ENCODE measurements around the gene KDM6B.
"Not testable (repeated sequence)": the region's sequence is repeated elsewhere in the genome, so short reads cannot be mapped to it uniquely, and the experiment has no call there.

The KDM6B gene

DNA sequence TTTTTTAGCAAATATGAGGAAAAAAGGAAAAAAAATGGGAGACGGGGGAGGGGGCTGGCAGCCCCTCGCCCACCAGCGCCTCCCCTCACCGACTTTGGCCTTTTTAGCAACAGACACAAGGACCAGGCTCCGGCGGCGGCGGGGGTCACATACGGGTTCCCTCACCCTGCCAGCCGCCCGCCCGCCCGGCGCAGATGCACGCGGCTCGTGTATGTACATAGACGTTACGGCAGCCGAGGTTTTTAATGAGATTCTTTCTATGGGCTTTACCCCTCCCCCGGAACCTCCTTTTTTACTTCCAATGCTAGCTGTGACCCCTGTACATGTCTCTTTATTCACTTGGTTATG is 19.6 kb downstream of the KDM6B start:
- DNase-seq, result no peak

DNA sequence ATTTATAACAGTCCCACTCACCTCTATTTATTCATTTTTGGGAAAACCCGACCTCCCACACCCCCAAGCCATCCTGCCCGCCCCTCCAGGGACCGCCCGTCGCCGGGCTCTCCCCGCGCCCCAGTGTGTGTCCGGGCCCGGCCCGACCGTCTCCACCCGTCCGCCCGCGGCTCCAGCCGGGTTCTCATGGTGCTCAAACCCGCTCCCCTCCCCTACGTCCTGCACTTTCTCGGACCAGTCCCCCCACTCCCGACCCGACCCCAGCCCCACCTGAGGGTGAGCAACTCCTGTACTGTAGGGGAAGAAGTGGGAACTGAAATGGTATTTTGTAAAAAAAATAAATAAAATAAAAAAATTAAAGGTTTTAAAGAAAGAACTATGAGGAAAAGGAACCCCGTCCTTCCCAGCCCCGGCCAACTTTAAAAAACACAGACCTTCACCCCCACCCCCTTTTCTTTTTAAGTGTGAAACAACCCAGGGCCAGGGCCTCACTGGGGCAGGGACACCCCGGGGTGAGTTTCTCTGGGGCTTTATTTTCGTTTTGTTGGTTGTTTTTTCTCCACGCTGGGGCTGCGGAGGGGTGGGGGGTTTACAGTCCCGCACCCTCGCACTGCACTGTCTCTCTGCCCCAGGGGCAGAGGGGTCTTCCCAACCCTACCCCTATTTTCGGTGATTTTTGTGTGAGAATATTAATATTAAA is 20.2 kb downstream of the KDM6B start:
- no peak for DNase-seq

DNA sequence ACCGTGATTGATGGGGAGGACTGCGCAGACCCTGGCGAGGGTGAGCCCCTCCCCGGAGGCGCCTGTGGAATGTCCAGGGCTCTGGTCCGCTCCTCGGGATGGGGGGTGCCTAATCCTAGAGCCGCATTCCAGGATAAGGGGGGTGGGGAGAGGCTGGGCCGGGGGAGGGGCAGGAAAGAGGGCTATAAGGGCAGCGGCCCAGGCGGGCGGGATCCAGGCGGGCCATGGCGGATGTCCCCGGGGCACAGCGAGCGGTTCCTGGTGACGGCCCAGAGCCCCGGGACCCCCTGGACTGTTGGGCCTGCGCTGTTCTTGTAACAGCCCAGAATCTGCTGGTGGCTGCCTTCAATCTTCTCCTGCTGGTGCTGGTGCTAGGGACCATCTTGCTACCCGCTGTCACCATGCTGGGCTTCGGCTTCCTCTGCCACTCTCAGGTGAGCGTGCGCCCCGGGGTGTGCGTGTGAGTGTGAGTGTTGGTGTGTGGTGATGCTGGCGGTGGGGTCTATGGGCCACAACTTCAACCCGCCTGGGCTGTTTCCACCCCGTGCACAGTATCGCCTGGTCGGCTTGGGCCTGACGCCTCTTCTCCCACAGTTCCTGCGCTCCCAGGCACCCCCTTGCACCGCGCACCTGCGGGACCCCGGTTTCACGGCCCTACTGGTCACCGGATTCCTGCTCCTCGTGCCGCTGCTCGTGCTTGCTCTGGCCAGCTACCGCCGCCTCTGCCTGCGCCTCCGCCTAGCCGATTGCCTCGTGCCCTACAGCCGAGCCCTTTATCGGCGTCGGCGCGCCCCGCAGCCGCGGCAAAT is 21.0 kb downstream of the KDM6B start, which contains the start of gene TMEM88:
Gene TMEM88, plus strand, starts transcription at position 216 of the 809 bp plus-strand sequence. Its CDS starts 9 bp downstream, at position 225.
- no peak for DNase-seq

DNA sequence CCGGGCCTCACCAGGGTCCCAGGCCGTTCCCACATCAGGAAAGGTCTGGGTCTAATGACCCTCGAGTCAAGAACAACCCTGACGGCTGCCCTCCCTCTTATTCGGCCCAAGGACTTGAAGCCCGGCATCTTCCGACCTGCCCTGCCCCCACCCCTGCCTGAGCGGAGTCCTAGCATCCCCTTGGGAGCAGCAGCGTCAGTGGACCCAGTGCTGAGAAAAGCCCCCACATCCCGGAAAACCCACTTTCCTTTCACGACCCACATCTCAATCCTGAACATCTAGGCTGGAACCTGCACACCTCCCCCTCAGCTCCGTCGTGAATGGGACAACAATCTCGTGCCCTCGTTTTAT is 21.6 kb downstream of the KDM6B start:
- no peak for DNase-seq

DNA sequence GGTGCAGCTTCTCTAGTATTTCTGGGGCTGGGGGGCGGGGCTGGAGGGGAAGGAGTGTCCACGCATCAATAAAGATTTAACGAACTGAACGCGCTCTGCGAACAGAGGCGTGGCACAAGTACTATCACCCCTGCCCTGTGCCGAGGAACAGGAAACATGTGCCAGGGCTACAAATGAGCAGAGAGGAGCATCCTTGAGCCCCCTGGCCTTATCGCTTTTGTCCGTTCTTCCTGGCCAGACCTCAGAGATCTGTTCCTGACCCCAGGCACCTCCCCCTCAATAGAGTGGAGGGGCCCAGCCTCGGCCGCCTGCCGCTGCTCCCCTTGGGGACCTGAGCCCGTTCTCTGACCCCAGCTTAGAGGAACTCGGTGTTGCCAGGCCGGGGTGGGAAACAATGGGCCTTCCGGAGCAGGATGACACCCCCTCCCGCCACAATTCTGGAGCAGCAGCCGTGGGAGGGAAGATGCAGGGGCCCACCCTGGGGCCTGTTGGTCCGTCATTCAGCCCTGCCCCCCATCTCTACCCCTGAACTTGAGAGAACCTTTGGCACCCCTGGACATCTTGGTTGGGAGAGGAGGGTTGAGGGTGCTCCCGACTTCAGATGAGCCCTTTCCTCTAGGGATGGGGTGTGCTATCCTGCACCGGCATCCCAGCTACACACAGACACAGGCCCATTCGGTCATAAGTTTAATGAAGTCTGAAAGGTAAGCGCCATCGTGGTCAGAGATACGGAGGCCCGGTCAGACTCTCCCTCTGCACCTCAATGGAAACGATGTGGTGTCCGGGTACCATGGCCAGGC is 22.2 kb downstream of the KDM6B start:
- no peak for DNase-seq

DNA sequence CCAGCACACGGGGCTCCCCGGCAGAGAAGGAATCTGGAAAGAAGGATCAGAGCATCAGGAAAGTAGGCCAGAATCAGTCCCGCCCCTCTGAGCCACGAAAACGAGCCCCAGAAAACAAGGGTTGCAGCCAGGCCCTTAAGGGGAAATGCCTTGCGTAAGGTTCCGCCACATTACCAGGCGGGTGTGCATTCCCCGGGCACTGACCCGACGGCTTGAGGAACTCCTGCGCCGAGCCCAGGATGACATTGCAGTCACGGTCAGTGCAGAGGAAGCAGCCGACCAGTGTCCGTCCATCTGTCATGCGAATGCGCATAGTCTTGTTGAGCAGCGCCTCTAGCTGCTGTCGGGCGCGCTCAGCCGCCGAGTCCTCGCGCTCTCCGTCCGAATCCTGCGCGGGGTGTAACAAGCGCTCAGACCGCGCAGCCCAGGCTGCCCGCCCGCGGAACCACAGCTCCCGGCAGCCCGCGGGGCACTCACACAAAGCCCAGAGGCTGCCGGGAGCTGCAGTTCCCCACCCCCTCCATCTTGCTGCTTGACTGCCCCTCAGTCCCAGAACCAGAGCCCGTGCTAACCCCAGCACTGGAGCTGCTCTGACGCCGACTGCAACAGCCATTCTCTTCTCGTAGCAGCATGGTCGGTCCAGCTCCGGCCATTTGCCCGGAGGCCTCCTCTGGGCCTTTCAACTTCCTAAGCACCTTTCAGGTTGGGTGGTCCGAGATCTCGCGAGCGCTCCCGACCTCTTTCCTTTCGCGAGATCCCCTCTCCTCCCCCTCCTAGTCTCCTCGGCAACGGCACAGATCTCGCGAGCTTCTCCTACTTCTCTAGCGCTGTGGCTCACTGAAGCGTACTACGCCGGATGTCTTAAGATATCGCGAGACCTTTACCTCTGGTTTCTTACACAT is 23.0 kb downstream of the KDM6B start, which contains the start of gene NAA38:
Gene NAA38, minus strand, starts transcription at position 749 of the 902 bp plus-strand sequence. Its CDS starts 96 bp downstream, at position 653.
- DNase-seq, result peak; percentile 99

DNA sequence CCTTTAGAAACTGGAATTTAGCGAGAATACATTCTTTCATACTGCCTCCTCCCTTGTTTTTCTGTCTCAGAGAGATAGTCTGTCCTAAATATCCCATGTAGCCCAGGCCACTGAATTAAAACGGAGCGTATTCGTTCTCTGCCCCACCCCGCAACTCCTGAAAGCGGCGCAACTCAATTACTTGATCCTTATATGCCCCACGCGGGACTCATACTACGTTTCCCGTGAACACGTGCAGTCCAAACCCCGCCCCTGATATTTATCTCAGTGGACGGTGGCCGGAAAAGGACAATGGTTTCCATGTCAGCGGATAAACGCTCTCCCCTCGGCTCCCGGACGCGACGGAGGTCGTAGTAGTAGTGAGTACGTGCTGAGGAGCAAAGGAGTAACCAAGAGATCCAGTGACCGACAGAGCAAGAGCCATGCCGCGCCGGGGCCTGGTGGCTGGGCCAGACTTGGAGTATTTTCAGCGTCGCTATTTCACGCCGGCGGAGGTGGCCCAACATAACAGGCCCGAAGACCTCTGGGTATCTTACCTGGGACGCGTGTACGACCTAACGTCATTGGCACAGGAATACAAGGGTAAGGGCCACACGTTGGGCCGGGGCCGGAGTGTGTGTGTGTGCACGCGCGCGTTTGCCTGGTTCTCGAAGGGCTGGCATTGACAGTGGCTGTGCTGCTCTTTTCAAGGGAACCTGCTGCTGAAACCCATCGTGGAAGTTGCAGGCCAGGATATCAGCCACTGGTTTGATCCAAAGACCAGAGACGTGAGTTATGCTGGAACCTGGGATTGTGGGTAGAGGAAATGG is 23.9 kb downstream of the KDM6B start, which contains the start of gene CYB5D1:
Gene CYB5D1, plus strand, starts transcription at position 291 of the 809 bp plus-strand sequence. Its CDS starts 132 bp downstream, at position 423.
- peak; percentile 88 for DNase-seq

DNA sequence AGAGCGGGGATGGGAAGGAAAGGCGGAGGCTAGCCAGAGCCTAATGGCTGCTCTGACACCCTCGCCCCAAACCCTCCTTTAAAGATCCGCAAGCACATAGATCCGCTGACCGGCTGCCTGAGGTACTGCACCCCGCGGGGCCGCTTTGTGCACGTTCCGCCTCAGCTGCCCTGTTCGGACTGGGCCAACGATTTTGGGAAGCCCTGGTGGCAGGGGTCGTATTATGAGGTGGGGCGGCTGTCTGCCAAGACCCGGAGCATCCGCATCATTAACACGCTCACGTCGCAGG is 24.4 kb downstream of the KDM6B start:
- no peak for DNase-seq

DNA sequence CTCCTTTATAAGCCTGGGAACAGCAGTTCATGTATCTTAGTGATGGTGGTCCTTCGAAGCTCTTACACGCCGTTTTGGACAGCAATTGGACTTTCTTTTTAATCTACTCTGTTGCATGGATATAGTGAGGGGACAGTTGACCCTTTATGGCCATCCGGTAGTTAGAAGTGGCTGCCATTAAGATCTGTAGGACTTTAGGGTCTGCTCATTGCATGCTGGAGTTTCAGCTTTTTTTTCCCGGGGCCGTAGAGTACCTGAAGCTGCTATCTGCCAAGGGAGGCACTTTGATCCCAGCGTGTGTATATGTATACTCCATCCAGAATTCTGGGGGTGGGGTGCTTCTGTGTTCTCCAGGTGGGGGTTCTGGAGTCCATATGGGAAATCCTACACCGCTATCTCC is 25.0 kb downstream of the KDM6B start:
- no peak for DNase-seq

DNA sequence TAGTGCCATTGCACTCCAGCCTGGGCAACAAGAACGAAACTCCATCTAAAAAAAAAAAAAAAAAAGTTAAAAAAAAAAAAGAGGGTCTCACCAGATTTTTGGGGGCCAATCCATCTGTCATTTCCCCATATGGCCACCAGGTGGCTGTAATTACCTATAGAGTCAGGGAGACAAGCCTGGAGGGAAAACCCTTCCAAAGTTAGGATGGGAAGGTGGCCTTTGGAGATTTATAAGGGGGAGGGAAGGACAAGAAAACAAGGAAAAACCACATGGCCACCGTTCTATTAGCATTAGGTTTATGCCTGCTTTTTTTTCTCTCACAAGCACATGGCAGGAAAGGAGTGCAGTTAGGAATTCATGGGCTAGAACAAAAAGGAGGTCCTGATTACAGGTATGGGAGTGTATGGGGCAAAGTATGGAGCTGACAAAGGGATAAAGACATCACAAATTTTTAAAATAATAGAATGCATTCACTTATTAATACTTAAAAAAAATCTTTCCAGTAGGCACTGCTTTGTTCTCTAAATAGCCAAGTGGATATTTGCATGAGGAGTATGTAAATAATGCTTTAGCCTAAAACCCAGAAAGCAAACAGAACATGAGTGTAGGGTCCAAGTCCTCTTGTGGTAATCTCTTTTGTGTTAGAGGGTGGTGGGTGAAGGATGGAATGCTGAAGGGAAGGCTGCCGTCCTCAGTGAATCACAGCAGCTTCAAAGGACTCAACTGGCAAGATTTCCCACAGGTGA is 28.8 kb downstream of the KDM6B start:
- DNase-seq, result peak; percentile 27

DNA sequence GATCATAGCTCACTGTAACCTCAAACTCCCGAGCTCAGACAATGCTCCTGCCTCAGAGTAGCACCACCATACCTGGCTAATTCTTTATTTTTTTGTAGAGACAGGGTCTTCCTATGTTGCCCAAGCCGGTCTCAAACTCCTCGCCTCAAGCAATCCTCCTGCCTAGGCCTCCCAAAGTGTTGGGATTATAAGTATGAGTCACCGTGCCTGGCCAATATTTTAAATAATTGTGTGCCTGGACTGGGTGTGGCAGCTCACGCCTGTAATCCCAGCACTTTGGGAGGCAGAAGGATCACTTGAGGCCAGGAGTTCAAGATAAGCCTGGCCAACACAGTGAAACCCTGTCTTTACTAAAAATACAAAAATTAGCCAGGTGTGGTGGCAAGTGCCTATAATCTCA is 30.4 kb downstream of the KDM6B start:
- DNase-seq, result not testable (repeated sequence)

DNA sequence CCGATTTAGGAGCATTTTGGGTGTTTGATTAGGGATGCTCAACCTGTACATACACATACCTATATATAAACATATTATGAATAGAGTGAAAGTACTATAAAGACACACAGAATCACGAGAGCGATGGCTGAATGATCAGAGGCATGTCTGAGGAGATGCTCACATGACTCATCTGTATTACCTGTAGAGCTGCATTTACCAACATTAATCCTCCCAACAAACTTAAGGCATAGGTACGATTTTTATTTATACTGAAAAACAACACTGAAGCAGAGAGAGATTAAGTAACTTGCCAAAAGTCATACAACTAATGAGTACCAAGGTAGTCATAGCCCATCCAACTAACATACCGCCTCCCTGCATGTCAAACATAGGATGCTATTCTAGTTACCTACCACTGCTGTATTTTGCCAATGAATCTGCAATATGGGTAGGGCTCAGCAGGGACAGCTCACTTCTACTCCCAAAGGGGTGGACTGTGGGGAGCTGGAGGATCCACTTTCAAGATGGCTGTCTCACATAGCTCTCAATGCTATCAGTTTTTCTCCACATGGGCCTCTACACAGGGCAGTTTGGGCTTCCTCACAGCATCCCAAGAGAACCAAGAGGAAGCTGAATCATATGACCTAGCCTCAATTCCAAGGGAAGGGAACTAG is 31.1 kb downstream of the KDM6B start:
- no peak for DNase-seq

DNA sequence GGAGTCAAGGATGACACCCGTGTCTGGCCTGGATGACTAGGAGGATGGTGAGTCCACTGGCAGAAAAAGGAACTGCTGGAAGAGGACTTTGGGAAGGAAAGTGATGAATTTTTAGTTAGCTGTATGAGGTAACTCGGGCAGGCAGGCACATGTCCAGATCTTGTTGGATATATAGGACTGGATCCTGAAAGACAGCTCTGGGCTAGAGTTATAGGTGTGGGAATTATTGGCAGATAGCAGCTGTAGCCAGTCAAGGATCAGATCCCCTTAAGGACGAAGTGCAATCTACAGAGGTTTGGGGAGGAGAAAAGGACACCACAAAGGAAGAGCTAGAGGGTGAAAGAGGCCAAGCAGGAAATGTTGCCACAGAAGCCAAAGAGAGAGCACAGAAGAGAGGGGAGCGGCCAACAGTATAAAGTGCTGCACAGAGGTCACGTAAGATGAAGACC is 33.9 kb downstream of the KDM6B start:
- DNase-seq, result no peak

DNA sequence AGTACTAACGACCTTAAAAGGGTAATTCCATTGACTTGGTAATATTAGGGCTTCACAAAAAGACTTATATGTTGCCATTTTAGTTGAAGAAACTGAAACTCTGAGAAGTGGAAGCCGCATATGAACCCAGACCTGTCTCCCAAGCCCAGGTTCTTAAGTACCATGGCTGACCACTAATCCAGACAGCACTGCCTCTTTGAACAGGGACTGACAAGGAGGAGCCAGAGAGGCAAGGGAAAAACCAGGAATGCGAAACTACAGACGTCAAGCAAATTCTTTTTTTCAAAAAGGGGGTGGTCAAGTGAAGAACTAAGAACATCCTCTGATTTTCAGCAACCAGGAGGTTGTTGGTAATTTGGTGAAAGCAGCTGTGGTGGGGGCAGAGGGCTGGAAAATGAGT is 39.0 kb downstream of the KDM6B start:
- DNase-seq, result no peak

DNA sequence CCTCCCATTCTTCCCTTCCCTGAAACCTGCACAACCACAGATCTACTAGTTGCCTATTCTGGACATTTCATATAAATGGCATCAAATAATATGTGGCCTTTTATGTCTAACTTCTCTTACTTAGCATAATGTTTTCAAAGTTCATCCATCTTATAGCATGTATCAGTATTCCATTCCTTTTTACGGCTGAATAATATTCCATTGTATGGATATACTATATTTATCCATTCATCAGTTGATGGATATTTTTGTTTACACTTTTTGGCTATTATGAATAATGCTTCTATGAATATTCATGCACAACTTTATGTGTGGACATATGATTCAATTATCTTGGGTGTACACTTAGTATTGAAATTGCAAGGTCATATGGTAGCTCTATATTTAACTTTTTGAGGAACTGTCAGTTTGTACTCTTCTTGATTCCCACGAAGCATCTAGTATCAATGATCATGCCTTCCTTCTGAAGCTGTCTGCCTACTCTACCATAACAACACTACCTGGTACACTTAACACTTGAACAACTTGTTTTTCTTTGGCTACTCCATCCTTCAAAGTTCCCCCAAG is 41.9 kb downstream of the KDM6B start:
- DNase-seq, result no peak

DNA sequence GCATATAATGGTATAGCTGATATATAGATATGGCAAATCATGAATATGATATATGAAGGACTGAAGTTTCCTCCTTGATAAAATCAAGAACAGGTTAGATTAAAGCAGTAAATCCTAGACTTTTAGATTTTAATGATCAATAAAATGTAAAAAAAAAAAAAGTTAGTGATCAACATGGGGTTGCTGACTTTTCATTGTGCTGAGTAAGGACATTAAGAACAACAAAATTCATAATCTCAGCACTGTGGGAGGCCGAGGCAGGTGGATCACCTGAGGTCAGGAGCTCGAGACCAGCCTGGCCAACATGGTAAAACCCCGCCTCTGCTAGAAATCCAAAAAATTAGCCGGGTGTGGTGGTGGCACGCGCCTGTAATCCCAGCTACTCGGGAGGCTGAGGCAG is 44.2 kb downstream of the KDM6B start:
- DNase-seq, result no peak

DNA sequence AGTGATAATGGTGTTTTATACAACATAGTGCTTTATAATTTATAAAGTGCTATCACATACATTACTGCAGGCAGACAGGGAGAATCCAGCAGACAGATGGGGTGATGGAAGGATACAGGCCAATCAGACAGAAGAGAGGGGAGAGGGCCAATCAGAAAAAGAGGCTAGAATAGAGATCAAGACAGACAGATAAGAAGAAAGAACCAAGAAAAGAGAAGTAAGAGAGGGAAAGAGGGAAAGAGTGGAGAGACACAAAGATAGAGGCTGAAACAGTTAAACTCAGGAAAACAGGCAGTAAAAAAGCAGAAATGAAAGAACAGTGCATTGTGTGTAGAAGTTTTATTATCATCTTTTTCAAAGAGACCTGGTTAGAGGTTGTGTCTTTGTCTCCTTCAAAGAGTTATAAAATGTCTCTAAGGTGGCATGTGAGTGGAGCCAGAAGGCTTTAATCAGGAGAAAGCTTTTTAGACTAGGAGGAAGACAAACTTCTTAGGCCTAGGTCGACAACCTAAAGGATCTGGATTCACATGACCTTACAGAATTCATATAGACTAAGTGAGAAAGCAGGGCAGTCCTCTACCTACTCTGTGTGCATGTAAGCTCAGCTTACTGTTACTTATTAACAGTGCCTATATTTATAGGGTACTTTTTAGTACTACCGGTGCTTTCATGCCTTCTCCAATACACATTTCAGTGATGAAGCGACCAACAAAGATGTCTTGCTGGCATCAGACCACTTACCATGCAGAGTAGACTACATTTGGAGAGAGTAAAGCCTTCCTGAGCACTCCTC is 46.3 kb downstream of the KDM6B start:
- no peak for DNase-seq

DNA sequence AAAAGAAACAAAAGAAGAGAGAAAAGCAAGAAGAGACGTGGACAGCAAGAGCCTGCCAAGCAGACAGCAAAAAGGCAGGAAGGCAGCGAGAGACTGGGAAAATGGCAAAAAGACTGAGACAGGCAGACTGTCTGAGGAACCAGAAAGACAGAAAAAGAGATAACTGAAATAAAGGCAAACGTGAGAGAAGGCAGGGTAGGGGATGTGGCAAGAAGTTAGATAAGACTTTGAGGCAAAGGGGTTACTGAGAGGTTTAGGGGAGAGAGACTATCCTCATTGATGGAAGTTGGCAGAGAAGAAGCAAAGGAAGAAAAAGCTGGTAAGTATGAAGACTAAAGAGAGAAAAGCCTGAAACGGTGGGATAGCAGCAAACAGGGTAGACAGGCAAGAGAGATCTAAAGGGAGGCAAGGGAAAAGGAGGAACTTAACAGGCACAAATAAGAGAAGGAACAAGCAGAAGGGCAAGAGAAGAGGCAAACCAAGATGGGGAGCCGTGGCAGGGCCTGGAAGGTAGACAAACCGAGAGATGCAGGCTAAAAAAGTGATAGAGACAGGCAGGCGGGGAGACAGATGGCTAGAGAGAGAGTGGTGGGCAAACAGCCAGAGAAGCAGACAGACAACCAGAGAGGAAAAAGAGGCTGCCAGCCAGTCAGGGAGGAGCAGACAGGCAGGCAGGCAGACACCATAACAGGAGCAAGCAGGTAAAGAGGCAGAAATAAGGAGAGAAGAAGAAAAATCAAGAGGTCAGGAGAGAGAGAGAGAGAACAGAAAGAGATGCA is 47.4 kb downstream of the KDM6B start:
- DNase-seq, result peak; percentile 77

Measured in NCI-H446 treated with DMSO at 0.1 percent for 48 hours (cell line).